Body of pancreas (tissue), 4 donors: ENCODE measurements around the gene ABCB6.

Experiments used
- POLR2A ChIP-seq, 3 donors: fragments of 450-650 bp; IDR thresholded peaks; one replicate each; pipeline ENCODE4 v1.6.1; 2016; ENCODE audit warnings: antibody characterized with exemption in 3 of 3, mild to moderate bottlenecking in 2 of 3
- TF ChIP-seq, protein P1 (sequence below), 7 experiments: fragments of 450-650 bp in 4 of 7; fragments of 200-600 bp in 3 of 7; sonication (generic) in 3 of 7; IDR thresholded peaks; one replicate each; pipeline ENCODE4 v1.5.1; 2016 to 2019; ENCODE audit warnings: antibody characterized with exemption in 7 of 7

DNA sequence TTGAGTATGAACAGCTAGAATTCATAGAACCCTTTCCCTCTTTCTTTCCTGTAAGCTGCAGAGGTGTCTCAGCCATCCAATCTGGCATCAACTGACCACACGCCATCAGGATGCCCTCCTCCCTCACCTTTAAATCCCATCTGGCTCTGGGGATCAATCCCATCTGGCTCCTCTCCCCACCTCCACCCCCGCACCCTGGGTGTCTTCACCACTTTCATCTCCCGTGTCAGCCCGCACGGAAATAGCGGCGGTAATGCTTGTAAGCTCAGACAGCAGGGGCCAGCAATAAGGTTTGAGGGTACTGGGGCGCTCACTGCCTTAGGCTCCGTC is 33.8 kb upstream of the ABCB6 start:
- TF ChIP-seq, protein P1, sequence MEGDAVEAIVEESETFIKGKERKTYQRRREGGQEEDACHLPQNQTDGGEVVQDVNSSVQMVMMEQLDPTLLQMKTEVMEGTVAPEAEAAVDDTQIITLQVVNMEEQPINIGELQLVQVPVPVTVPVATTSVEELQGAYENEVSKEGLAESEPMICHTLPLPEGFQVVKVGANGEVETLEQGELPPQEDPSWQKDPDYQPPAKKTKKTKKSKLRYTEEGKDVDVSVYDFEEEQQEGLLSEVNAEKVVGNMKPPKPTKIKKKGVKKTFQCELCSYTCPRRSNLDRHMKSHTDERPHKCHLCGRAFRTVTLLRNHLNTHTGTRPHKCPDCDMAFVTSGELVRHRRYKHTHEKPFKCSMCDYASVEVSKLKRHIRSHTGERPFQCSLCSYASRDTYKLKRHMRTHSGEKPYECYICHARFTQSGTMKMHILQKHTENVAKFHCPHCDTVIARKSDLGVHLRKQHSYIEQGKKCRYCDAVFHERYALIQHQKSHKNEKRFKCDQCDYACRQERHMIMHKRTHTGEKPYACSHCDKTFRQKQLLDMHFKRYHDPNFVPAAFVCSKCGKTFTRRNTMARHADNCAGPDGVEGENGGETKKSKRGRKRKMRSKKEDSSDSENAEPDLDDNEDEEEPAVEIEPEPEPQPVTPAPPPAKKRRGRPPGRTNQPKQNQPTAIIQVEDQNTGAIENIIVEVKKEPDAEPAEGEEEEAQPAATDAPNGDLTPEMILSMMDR (IDR thresholded peaks at IDR 0.05): no peak
- TF ChIP-seq POLR2A (IDR thresholded peaks at IDR 0.05): no peak
